ENCODE results near the gene CD55. TPM values are rescaled to one million over a fixed set of nuclear protein-coding genes. Genes with fewer than 3 reads are reported as not detected.

Gene CD55
- total and polyA plus RNA-seq, 8 donors: 8.1 to 25.7 (median 15.7) TPM

DNA sequence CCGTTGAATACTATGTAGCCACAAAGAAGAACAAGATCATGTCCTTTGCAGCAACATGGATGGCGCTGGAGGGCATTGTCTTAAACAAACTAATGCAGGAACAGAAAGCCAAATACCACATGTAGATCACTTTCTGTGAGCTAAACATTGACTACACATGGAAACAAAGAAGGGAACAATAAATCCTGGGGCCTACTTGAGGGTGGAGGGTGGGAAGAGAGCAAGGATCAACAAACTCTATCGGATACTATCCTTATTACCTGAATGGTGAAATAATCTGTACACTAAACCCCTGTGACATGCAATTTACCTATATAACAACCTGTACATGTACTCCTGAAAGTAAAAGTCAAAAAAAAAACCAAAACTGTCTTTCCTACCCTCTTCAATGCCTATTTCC, 40.8 kb upstream of the CD55 start:
- Histone ChIP-seq H3K27ac (no peak overlapping the region), H3K27me3 (no peaks in the 10 kb centered on the region)
- FAIRE-seq: no peak

DNA sequence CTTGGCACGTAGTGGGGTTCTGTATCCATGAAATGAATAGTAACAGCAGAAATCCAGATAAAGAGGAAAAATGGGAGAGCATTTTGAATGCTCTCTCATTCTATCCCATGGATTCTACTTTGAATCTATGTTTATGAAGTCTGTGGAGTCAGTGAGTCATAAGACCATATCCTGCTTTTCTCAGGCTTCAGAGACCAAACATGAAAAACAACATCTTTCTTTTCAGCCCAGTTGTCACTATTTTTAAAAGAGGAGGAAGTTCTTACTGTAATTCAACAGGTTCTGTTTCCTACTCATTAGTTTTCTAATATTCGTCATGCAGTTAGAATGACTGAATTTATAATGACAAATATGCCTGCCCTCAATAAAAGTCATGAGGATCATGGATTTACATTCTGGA, 39.4 kb upstream of the CD55 start:
- H3K36me3 ChIP-seq: no peaks in the 10 kb centered on the region
- 59 to 64% methylated on average over 2 of the region's 2 CpGs for WGBS, 2 donors
- DNase-seq (no peak), ATAC-seq (peak in 1 of 4 donors; percentile 55), FAIRE-seq (no peak)
- no peak overlapping the region for H3K4me3 ChIP-seq
- no peaks in the 10 kb centered on the region for H3K27me3 ChIP-seq
- intact Hi-C loops (cut with DNase I): no loop called here
- TF ChIP-seq, protein P1, sequence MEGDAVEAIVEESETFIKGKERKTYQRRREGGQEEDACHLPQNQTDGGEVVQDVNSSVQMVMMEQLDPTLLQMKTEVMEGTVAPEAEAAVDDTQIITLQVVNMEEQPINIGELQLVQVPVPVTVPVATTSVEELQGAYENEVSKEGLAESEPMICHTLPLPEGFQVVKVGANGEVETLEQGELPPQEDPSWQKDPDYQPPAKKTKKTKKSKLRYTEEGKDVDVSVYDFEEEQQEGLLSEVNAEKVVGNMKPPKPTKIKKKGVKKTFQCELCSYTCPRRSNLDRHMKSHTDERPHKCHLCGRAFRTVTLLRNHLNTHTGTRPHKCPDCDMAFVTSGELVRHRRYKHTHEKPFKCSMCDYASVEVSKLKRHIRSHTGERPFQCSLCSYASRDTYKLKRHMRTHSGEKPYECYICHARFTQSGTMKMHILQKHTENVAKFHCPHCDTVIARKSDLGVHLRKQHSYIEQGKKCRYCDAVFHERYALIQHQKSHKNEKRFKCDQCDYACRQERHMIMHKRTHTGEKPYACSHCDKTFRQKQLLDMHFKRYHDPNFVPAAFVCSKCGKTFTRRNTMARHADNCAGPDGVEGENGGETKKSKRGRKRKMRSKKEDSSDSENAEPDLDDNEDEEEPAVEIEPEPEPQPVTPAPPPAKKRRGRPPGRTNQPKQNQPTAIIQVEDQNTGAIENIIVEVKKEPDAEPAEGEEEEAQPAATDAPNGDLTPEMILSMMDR (IDR thresholded peaks at IDR 0.05): no peak
- H3K4me1 ChIP-seq: peaks cover 0 to 5% (median 0%) of the 10 kb centered on the region in 3 donors
- peak overlapping the region in 1 of 4 donors; percentile 47 for H3K27ac ChIP-seq
- no peaks in the 10 kb centered on the region for H3K9me3 ChIP-seq

More for the DNA sequence above, 40.8 kb upstream of the CD55 start:
- TF ChIP-seq, protein P1 (IDR thresholded peaks at IDR 0.05): no peak
- intact Hi-C loops (cut with DNase I): no loop called here
- H3K36me3 ChIP-seq: no peaks in the 10 kb centered on the region
- WGBS, 2 donors: 95 to 99% methylated on average over 3 of the region's 3 CpGs
- no peak for ATAC-seq
- no peak overlapping the region for H3K4me3 ChIP-seq
- H3K4me1 ChIP-seq: peaks cover 0 to 5% (median 0%) of the 10 kb centered on the region in 3 donors
- DNase-seq: no peak
- no peaks in the 10 kb centered on the region for H3K9me3 ChIP-seq

DNA sequence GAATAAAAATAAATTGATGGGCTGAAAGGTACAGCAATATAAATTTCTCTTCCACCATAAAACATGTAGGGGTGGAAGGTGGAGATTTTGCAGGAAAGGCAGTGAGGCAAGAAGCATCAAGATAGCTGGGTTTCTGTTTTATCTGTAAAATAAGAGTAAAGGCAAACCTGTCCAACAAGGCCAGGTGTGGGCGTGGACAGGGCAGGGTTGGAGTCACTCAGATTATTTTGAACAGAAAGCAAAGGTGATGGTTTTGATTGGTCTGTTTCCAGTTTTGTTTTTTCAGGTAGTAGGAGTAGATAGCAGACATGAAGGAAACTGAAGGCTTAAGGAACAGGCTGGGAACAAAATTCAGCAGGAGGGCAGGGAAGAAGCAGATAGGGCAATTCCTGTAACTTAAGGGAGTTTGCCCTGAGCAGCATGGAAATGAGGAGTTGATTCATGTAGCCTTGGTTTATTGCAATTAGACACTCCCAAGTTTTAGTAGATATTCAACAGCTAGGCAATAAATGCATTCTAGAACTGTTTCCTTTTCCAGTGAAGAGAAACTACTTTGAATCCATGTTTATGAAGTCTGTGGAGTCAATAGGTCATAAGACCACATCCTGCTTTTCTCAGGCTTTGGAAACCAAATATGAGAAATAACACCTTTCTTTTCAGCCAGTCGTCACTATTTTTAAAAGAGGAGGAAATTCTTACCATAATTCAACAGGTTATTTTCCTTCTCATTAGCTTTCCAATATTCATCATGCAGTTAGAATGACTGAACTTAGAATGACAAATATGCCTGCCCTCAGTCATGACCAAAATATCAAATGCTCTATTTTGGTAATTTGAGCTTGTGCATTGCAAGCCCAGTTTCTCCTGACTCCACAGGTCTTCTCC, 38.7 kb upstream of the CD55 start:
- FAIRE-seq: no peak
- no peaks in the 10 kb centered on the region for H3K27me3 ChIP-seq
- intact Hi-C loops (cut with DNase I): no loop called here
- H3K4me1 ChIP-seq: peaks cover 0 to 5% (median 0%) of the 10 kb centered on the region in 3 donors
- 57 to 58% methylated on average over 2 of the region's 2 CpGs for WGBS, 2 donors
- H3K9me3 ChIP-seq: no peaks in the 10 kb centered on the region
- peak overlapping the region in 1 of 4 donors; percentile 47 for H3K27ac ChIP-seq
- H3K36me3 ChIP-seq: no peaks in the 10 kb centered on the region
- TF ChIP-seq, protein P1 (IDR thresholded peaks at IDR 0.05): no peak
- no peak for DNase-seq
- peak in 3 of 4 donors; percentile 25 to 47 (median 39) for ATAC-seq
- no peak overlapping the region for H3K4me3 ChIP-seq

DNA sequence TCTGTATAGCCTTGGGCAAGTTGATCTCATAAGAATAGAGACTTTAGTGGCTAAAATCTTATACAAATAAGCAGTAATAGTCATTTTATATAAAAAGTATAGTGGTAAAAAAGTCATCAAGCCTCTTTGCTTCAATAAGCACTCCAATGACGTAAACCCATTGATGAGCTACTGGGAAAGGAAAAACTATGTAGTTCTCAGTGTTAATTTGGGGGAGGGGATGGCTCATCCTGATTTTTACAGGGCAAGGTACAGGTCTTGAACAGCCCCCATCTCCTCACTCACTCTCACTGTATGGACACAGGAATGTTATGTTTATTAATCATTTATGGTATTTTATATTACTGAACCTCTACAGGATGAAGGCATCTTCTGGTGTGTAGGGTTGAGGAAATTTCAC, 38.1 kb upstream of the CD55 start:
- H3K36me3 ChIP-seq: no peaks in the 10 kb centered on the region
- FAIRE-seq (no peak), ATAC-seq (no peak), DNase-seq (no peak)
- H3K27me3 ChIP-seq: no peaks in the 10 kb centered on the region
- TF ChIP-seq, protein P1 (IDR thresholded peaks at IDR 0.05): no peak
- WGBS, 2 donors: 92 to 96% methylated on average over 1 of the region's 1 CpG
- no peak overlapping the region for H3K4me3 ChIP-seq
- H3K4me1 ChIP-seq: peaks cover 0 to 5% (median 0%) of the 10 kb centered on the region in 3 donors
- no peaks in the 10 kb centered on the region for H3K9me3 ChIP-seq
- intact Hi-C loops (cut with DNase I): no loop called here
- peak overlapping the region in 1 of 4 donors; percentile 47 for H3K27ac ChIP-seq

All from pancreas (tissue), 10 donors.